ENCODE measurements around the gene MARCHF2. TPM values are rescaled to one million over a fixed set of nuclear protein-coding genes. Genes with fewer than 3 reads are reported as not detected.
A peak's percentile ranks its signal among the peaks of the same experiment; 100 is the strongest.

The MARCHF2 gene
- total RNA-seq, 5 donors from 2014 or later (not counting 1 experiment from before 2014, with no cell fraction given): 20.6 to 40.7 (median 35.6) TPM

- ATAC-seq (replicated peaks in 1 of 4) (peak; percentile 59 to 85 (median 68)), DNase-seq (peak; percentile 22 to 84 (median 63))
- Mint-ChIP-seq H3K36me3 (peaks cover 9% of the 10 kb centered on the region), H3K27ac (peak overlapping the region in 1 of 2 donors; percentile 49), H3K4me3 (peak overlapping the region in 1 of 3 donors; percentile 29), H3K4me1 (peaks cover 27 to 42% (median 29%) of the 10 kb centered on the region in 3 donors), H3K9me3 (no peaks in the 10 kb centered on the region), H3K27me3 (no peaks in the 10 kb centered on the region)
- 47% methylated on average over 17 of the region's 22 CpGs for WGBS (ENCODE audit: insufficient coverage)
- Histone ChIP-seq H3K9me3 (no peaks in the 10 kb centered on the region), H3K4me1 (ENCODE audit: control insufficient read depth in 1 of 2, extremely low read depth in 1 of 2, insufficient read depth in 2 of 2, low read length in 2 of 2) (peaks cover 0 to 38% of the 10 kb centered on the region in 2 experiments), H3K36me3 (ENCODE audit: control insufficient read depth in 2 of 2, extremely low read depth in 1 of 2, insufficient read depth in 1 of 2, low read length in 1 of 2) (peaks cover 15 to 25% of the 10 kb centered on the region in 2 donors), H3K4me3 (ENCODE audit: control insufficient read depth in 1 of 2, extremely low read depth in 1 of 2, low read length in 1 of 2) (no peak overlapping the region), H3K27me3 (replicated peaks in 1 of 2; ENCODE audit: control insufficient read depth in 2 of 2, extremely low read depth in 1 of 2, insufficient read depth in 2 of 2, low read length in 1 of 2) (no peaks in the 10 kb centered on the region), H3K27ac (ENCODE audit: low read length) (no peak overlapping the region)
- ChIA-PET POLR2A (no interaction called here), CTCF (interaction anchor here in 1 of 2 donors (1.7 kb wide), 1 partner anchor 43 kb away, joined by 6 read pairs; no protein-coding TSS in a partner anchor)
Observed at GRCh38 chr19:8396563-8397203, 16.4 kb upstream of the MARCHF2 start.

- WGBS (ENCODE audit: insufficient coverage): 75% methylated on average over 7 of the region's 7 CpGs
- H3K4me3 ChIP-seq (ENCODE audit: control insufficient read depth in 1 of 2, extremely low read depth in 1 of 2, low read length in 1 of 2): no peak overlapping the region
Observed at GRCh38 chr19:8397271-8397670, 15.8 kb upstream of the MARCHF2 start.

GRCh38 chr19:8397746-8398310, 15.3 kb upstream of the MARCHF2 start:
- H3K4me3 Mint-ChIP-seq: no peak overlapping the region
- no peaks in the 10 kb centered on the region for H3K9me3 Mint-ChIP-seq
- H3K4me1 Mint-ChIP-seq: peaks cover 21 to 34% (median 22%) of the 10 kb centered on the region in 3 donors
- Histone ChIP-seq H3K4me3 (ENCODE audit: control insufficient read depth in 1 of 2, extremely low read depth in 1 of 2, low read length in 1 of 2) (no peak overlapping the region), H3K27ac (ENCODE audit: low read length) (no peak overlapping the region), H3K9me3 (no peaks in the 10 kb centered on the region), H3K4me1 (ENCODE audit: control insufficient read depth in 1 of 2, extremely low read depth in 1 of 2, insufficient read depth in 2 of 2, low read length in 2 of 2) (peaks cover 0 to 32% of the 10 kb centered on the region in 2 experiments), H3K36me3 (ENCODE audit: control insufficient read depth in 2 of 2, extremely low read depth in 1 of 2, insufficient read depth in 1 of 2, low read length in 1 of 2) (peaks cover 18 to 30% of the 10 kb centered on the region in 2 donors), H3K27me3 (replicated peaks in 1 of 2; ENCODE audit: control insufficient read depth in 2 of 2, extremely low read depth in 1 of 2, insufficient read depth in 2 of 2, low read length in 1 of 2) (no peaks in the 10 kb centered on the region)
- CTCF ChIA-PET: interaction anchor here (0.6 to 1.7 kb wide), 2 partner anchors 44 to 136 kb away, joined by 3 to 6 read pairs; no protein-coding TSS in a partner anchor
- H3K36me3 Mint-ChIP-seq: peaks cover 13% of the 10 kb centered on the region
- DNase-seq: no peak
- 95% methylated on average over 10 of the region's 10 CpGs for WGBS (ENCODE audit: insufficient coverage)
- no peak for ATAC-seq (replicated peaks in 1 of 4)
- POLR2A ChIA-PET: no interaction called here
- no peak overlapping the region for H3K27ac Mint-ChIP-seq
- H3K27me3 Mint-ChIP-seq: no peaks in the 10 kb centered on the region

More at GRCh38 chr19:8397271-8397670, 15.8 kb upstream of the MARCHF2 start:
- Mint-ChIP-seq H3K27me3 (no peaks in the 10 kb centered on the region), H3K36me3 (peaks cover 13% of the 10 kb centered on the region), H3K9me3 (no peaks in the 10 kb centered on the region), H3K27ac (no peak overlapping the region), H3K4me3 (peak overlapping the region in 1 of 3 donors; percentile 29), H3K4me1 (peaks cover 23 to 36% (median 23%) of the 10 kb centered on the region in 3 donors)
- ChIA-PET POLR2A (no interaction called here), CTCF (interaction anchor here (0.6 to 1.7 kb wide), 2 partner anchors 43 to 137 kb away, joined by 3 to 6 read pairs; no protein-coding TSS in a partner anchor)
- DNase-seq: no peak
- H3K27ac ChIP-seq (ENCODE audit: low read length): no peak overlapping the region
- peaks cover 0 to 32% of the 10 kb centered on the region in 2 experiments for H3K4me1 ChIP-seq (ENCODE audit: control insufficient read depth in 1 of 2, extremely low read depth in 1 of 2, insufficient read depth in 2 of 2, low read length in 2 of 2)
- H3K9me3 ChIP-seq: no peaks in the 10 kb centered on the region
- no peaks in the 10 kb centered on the region for H3K27me3 ChIP-seq (replicated peaks in 1 of 2; ENCODE audit: control insufficient read depth in 2 of 2, extremely low read depth in 1 of 2, insufficient read depth in 2 of 2, low read length in 1 of 2)
- H3K36me3 ChIP-seq (ENCODE audit: control insufficient read depth in 2 of 2, extremely low read depth in 1 of 2, insufficient read depth in 1 of 2, low read length in 1 of 2): peaks cover 18 to 30% of the 10 kb centered on the region in 2 donors
- ATAC-seq (replicated peaks in 1 of 4): no peak

GRCh38 chr19:8398311-8398771, 14.8 kb upstream of the MARCHF2 start:
- Mint-ChIP-seq H3K4me3 (no peak overlapping the region), H3K36me3 (peaks cover 13% of the 10 kb centered on the region), H3K9me3 (no peaks in the 10 kb centered on the region), H3K27ac (no peak overlapping the region), H3K4me1 (peaks cover 17 to 29% (median 18%) of the 10 kb centered on the region in 3 donors), H3K27me3 (no peaks in the 10 kb centered on the region)
- ChIA-PET POLR2A (no interaction called here), CTCF (interaction anchor here in 1 of 2 donors (1.7 kb wide), 1 partner anchor 44 kb away, joined by 6 read pairs; no protein-coding TSS in a partner anchor)
- peaks cover 20 to 35% of the 10 kb centered on the region in 2 donors for H3K36me3 ChIP-seq (ENCODE audit: control insufficient read depth in 2 of 2, extremely low read depth in 1 of 2, insufficient read depth in 1 of 2, low read length in 1 of 2)
- ATAC-seq (replicated peaks in 1 of 4) (no peak), DNase-seq (no peak)
- no peaks in the 10 kb centered on the region for H3K27me3 ChIP-seq (replicated peaks in 1 of 2; ENCODE audit: control insufficient read depth in 2 of 2, extremely low read depth in 1 of 2, insufficient read depth in 2 of 2, low read length in 1 of 2)
- H3K4me3 ChIP-seq (ENCODE audit: control insufficient read depth in 1 of 2, extremely low read depth in 1 of 2, low read length in 1 of 2): no peak overlapping the region
- no peak overlapping the region for H3K27ac ChIP-seq (ENCODE audit: low read length)
- no peaks in the 10 kb centered on the region for H3K9me3 ChIP-seq
- peaks cover 0 to 31% of the 10 kb centered on the region in 2 experiments for H3K4me1 ChIP-seq (ENCODE audit: control insufficient read depth in 1 of 2, extremely low read depth in 1 of 2, insufficient read depth in 2 of 2, low read length in 2 of 2)
- WGBS (ENCODE audit: insufficient coverage): 87% methylated on average over 6 of the region's 9 CpGs

GRCh38 chr19:8399681-8400188, 13.4 kb upstream of the MARCHF2 start:
- H3K4me3 Mint-ChIP-seq: no peak overlapping the region
- peaks cover 18% of the 10 kb centered on the region for H3K36me3 Mint-ChIP-seq
- H3K27ac ChIP-seq (ENCODE audit: low read length): no peak overlapping the region
- H3K36me3 ChIP-seq (ENCODE audit: control insufficient read depth in 2 of 2, extremely low read depth in 1 of 2, insufficient read depth in 1 of 2, low read length in 1 of 2): peaks cover 29 to 46% of the 10 kb centered on the region in 2 donors
- no peak overlapping the region for H3K27ac Mint-ChIP-seq
- no peaks in the 10 kb centered on the region for H3K27me3 Mint-ChIP-seq
- 89% methylated on average over 32 of the region's 34 CpGs for WGBS (ENCODE audit: insufficient coverage)
- peaks cover 0 to 26% of the 10 kb centered on the region in 2 experiments for H3K4me1 ChIP-seq (ENCODE audit: control insufficient read depth in 1 of 2, extremely low read depth in 1 of 2, insufficient read depth in 2 of 2, low read length in 2 of 2)
- POLR2A ChIA-PET: interaction anchor here in 1 of 2 donors (0.6 kb wide), 1 partner anchor 435 kb away, joined by 4 read pairs; no protein-coding TSS in a partner anchor
- no peaks in the 10 kb centered on the region for H3K9me3 ChIP-seq
- H3K27me3 ChIP-seq (replicated peaks in 1 of 2; ENCODE audit: control insufficient read depth in 2 of 2, extremely low read depth in 1 of 2, insufficient read depth in 2 of 2, low read length in 1 of 2): no peaks in the 10 kb centered on the region
- H3K4me3 ChIP-seq (ENCODE audit: control insufficient read depth in 1 of 2, extremely low read depth in 1 of 2, low read length in 1 of 2): no peak overlapping the region
- H3K9me3 Mint-ChIP-seq: no peaks in the 10 kb centered on the region
- DNase-seq (no peak), ATAC-seq (replicated peaks in 1 of 4) (no peak)
- CTCF ChIA-PET: no interaction called here
- H3K4me1 Mint-ChIP-seq: peaks cover 16 to 24% (median 16%) of the 10 kb centered on the region in 3 donors

GRCh38 chr19:8401981-8402411, 11.1 kb upstream of the MARCHF2 start:
- H3K9me3 ChIP-seq: no peaks in the 10 kb centered on the region
- no peak overlapping the region for H3K27ac Mint-ChIP-seq
- H3K4me1 Mint-ChIP-seq: peaks cover 5 to 9% (median 5%) of the 10 kb centered on the region in 3 donors
- no peak overlapping the region for H3K4me3 ChIP-seq (ENCODE audit: control insufficient read depth in 1 of 2, extremely low read depth in 1 of 2, low read length in 1 of 2)
- peaks cover 0 to 10% of the 10 kb centered on the region in 2 experiments for H3K4me1 ChIP-seq (ENCODE audit: control insufficient read depth in 1 of 2, extremely low read depth in 1 of 2, insufficient read depth in 2 of 2, low read length in 2 of 2)
- no peak for ATAC-seq (replicated peaks in 1 of 4)
- no peak overlapping the region for H3K4me3 Mint-ChIP-seq
- no peaks in the 10 kb centered on the region for H3K27me3 ChIP-seq (replicated peaks in 1 of 2; ENCODE audit: control insufficient read depth in 2 of 2, extremely low read depth in 1 of 2, insufficient read depth in 2 of 2, low read length in 1 of 2)
- POLR2A ChIA-PET: no interaction called here
- H3K27me3 Mint-ChIP-seq: no peaks in the 10 kb centered on the region
- no peak for DNase-seq
- peaks cover 20% of the 10 kb centered on the region for H3K36me3 Mint-ChIP-seq
- CTCF ChIA-PET: no interaction called here
- H3K27ac ChIP-seq (ENCODE audit: low read length): no peak overlapping the region
- WGBS (ENCODE audit: insufficient coverage): 98% methylated on average over 21 of the region's 21 CpGs
- H3K36me3 ChIP-seq (ENCODE audit: control insufficient read depth in 2 of 2, extremely low read depth in 1 of 2, insufficient read depth in 1 of 2, low read length in 1 of 2): peaks cover 24 to 49% of the 10 kb centered on the region in 2 donors
- H3K9me3 Mint-ChIP-seq: no peaks in the 10 kb centered on the region
